Left lung (tissue), 10 donors: Measurements from ENCODE around the gene EXOC4. TPM values are rescaled to one million over a fixed set of nuclear protein-coding genes. Genes with fewer than 3 reads are reported as not detected.

Experiments used
- ATAC-seq: fragments of 200-7000 bp; cut with Tn5 transposase; one replicate; pipeline ENCODE4 v1.9.1; 2020; ENCODE audit warnings: moderate library complexity
- DNase-seq, 4 donors: peaks; one replicate each; pipeline ENCODE4 v3.0.0-alpha.2; 2013 to 2020
- H3K27ac ChIP-seq, 2 donors: fragments of 200-600 bp; sonication (generic) in 1 of 2; one replicate each; pipeline versions ENCODE4 v1.5.0 to v1.8.0; 2020 to 2021
- H3K27me3 ChIP-seq, 2 donors: fragments of 200-600 bp; sonication (generic) in 1 of 2; one replicate each; pipeline versions ENCODE4 v1.5.0 to v1.8.0; 2020 to 2021
- H3K36me3 ChIP-seq, 2 donors: fragments of 200-600 bp; sonication (generic) in 1 of 2; one replicate each; pipeline versions ENCODE4 v1.5.0 to v1.8.0; 2020 to 2021
- H3K4me1 ChIP-seq, 2 donors: fragments of 200-600 bp; one replicate each; pipeline ENCODE4 v1.8.0; 2021
- H3K4me3 ChIP-seq, 2 donors: fragments of 200-600 bp; sonication (generic) in 1 of 2; one replicate each; pipeline versions ENCODE4 v1.5.0 to v1.8.0; 2020 to 2021; ENCODE audit warnings: mild to moderate bottlenecking in 1 of 2
- H3K9me3 ChIP-seq, 2 donors: fragments of 200-600 bp; sonication (generic) in 1 of 2; one replicate each; pipeline versions ENCODE4 v1.5.0 to v1.8.0; 2020 to 2021
- CTCF ChIP-seq, 2 donors: fragments of 200-600 bp; sonication (generic) in 1 of 2; IDR thresholded peaks; one replicate each; pipeline versions ENCODE4 v1.5.0 to v1.8.0; 2021; ENCODE audit warnings: antibody characterized with exemption in 2 of 2
- intact Hi-C, 2 donors: fragments of 100-400 bp; cut with DNase I; formaldehyde crosslinking; loops; one replicate each; pipeline versions ENCODE4 v1.11.2 to v1.14.2; 2022
- polyA plus RNA-seq, 6 donors: library from polyadenylated mRNA; unstranded; fragments of 120-200 nt; gene quantifications; one replicate each; pipeline ENCODE4 v1.2.1, GENCODE V29; 2013; ENCODE audit not compliant: insufficient read length in 6 of 6
- total RNA-seq, 2 donors: library from RNA; stranded (reverse); fragmentation: NEBNext Ultra II Directional; extraction: Animal tissue kit (Norgen Biotek cat#: 25700); gene quantifications; one replicate each; pipeline ENCODE4 v1.2.1, GENCODE V29; 2021
- donor health status: DM: no; HTN: yes; CAD: no.
- donor health status: DM: no; HTN: no; CAD: no.

EXOC4 gene
- total and polyA plus RNA-seq, 8 donors = 52.5 to 79.4 (median 65.9) TPM

DNA sequence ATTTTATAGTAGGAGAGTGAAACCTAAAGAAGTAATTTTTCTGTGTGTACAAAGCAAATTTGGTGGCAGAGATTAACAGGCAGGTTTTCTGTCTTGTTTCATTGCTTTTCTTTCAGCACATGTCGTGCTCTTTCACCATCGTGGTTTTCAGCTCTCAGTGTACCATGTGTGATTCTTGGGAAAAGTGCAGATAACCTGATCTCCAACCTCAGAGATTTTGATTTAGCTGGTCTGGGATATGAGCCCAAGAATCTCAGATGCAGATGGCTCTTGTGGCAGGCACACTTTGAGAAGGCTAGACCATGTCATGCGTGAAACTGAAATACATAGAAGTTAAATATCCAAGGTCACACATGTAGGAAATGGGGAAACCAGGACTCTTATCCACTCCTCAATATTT, 317.4 kb downstream of the EXOC4 start:
- Histone ChIP-seq H3K9me3 (no peaks in the 10 kb centered on the region), H3K27ac (no peak overlapping the region), H3K36me3 (no peaks in the 10 kb centered on the region), H3K27me3 (no peaks in the 10 kb centered on the region), H3K4me1 (no peaks in the 10 kb centered on the region), H3K4me3 (no peak overlapping the region)
- TF ChIP-seq CTCF (IDR thresholded peaks at IDR 0.05) = no peak
- DNase-seq (no peak), ATAC-seq (no peak)
- intact Hi-C loops = no loop called here

DNA sequence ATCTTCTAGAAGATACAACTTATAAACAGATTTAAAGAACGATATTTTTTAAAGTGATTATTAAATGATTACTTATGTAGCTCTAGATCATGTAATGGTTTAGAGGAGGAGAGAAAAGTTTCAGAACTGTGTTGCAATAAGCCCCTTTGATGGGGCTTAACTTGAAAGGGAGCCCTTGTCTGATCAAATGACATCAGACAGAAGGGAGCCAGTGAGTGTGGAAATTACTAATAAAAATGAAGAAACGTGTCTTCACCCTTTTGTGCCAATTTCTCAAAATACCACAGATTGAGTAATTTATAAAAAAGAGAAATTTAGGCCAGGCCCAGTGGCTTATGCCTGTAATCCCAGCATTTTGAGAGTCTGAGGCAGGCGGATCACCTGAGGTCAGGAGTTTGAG, 318.2 kb downstream of the EXOC4 start:
- TF ChIP-seq CTCF (IDR thresholded peaks at IDR 0.05) = no peak
- Histone ChIP-seq H3K9me3 (no peaks in the 10 kb centered on the region), H3K4me3 (no peak overlapping the region), H3K27me3 (no peaks in the 10 kb centered on the region), H3K27ac (no peak overlapping the region), H3K36me3 (no peaks in the 10 kb centered on the region), H3K4me1 (no peaks in the 10 kb centered on the region)
- ATAC-seq (no peak), DNase-seq (no peak)
- intact Hi-C loops = no loop called here

GRCh38 chr7:133572087-133572486, 319.2 kb downstream of the EXOC4 start:
- no peaks in the 10 kb centered on the region for H3K9me3 ChIP-seq
- no peaks in the 10 kb centered on the region for H3K27me3 ChIP-seq
- H3K27ac ChIP-seq = no peak overlapping the region
- intact Hi-C loops = no loop called here
- no peaks in the 10 kb centered on the region for H3K4me1 ChIP-seq
- no peak for TF ChIP-seq CTCF (IDR thresholded peaks at IDR 0.05)
- no peak overlapping the region for H3K4me3 ChIP-seq
- DNase-seq = no peak
- no peak for ATAC-seq
- no peaks in the 10 kb centered on the region for H3K36me3 ChIP-seq

GRCh38 chr7:133572843-133573242, 320.0 kb downstream of the EXOC4 start:
- Histone ChIP-seq H3K4me3 (no peak overlapping the region), H3K36me3 (no peaks in the 10 kb centered on the region), H3K27me3 (no peaks in the 10 kb centered on the region), H3K27ac (no peak overlapping the region), H3K9me3 (no peaks in the 10 kb centered on the region), H3K4me1 (no peaks in the 10 kb centered on the region)
- ATAC-seq (no peak), DNase-seq (no peak)
- no peak for TF ChIP-seq CTCF (IDR thresholded peaks at IDR 0.05)
- intact Hi-C loops = no loop called here

- no peaks in the 10 kb centered on the region for H3K27me3 ChIP-seq
- H3K4me1 ChIP-seq = no peaks in the 10 kb centered on the region
- intact Hi-C loops = no loop called here
- H3K4me3 ChIP-seq = no peak overlapping the region
- H3K36me3 ChIP-seq = no peaks in the 10 kb centered on the region
- no peak overlapping the region for H3K27ac ChIP-seq
- DNase-seq (no peak), ATAC-seq (no peak)
- TF ChIP-seq CTCF (IDR thresholded peaks at IDR 0.05) = no peak
- H3K9me3 ChIP-seq = no peaks in the 10 kb centered on the region
Measured at GRCh38 chr7:133573554-133574265, 320.8 kb downstream of the EXOC4 start.
